Measurements from ENCODE around the gene ZSWIM4. TPM values are rescaled to one million over a fixed set of nuclear protein-coding genes. Genes with fewer than 3 reads are reported as not detected.
"Not testable (repeated sequence)": the region's sequence is repeated elsewhere in the genome, so short reads cannot be mapped to it uniquely, and the experiment has no call there.

The ZSWIM4 gene
- total RNA-seq, 1 experiment from 2014 or later: 8.7 TPM

- Histone ChIP-seq H3K27ac (ENCODE audit: low read length) (peak overlapping the region; percentile 99), H3K4me3 (ENCODE audit: low read depth in 2 of 2, low read length in 2 of 2) (peak overlapping the region; percentile 18 to 29), H3K9me3 (ENCODE audit: control insufficient read depth, insufficient read depth, low read depth, low read length) (no peaks in the 10 kb centered on the region), H3K27me3 (ENCODE audit: control insufficient read depth, insufficient read depth, low read length) (no peaks in the 10 kb centered on the region), H3K4me1 (ENCODE audit: control insufficient read depth, insufficient read depth, low read length) (peaks cover 57% of the 10 kb centered on the region), H3K36me3 (ENCODE audit: control insufficient read depth, insufficient read depth, low read length) (no peaks in the 10 kb centered on the region)
- CTCF ChIA-PET: interaction anchor here (0.9 kb wide), 1 partner anchor 11 kb away, joined by 3 read pairs; no protein-coding TSS in a partner anchor
- POLR2A ChIA-PET: interaction anchor here (0.7 to 4.4 kb wide), 3 partner anchors 11 to 28 kb away, joined by 3 to 26 read pairs (median 3); no protein-coding TSS in a partner anchor
- DNase-seq (ENCODE audit: low read depth, low spot score): no peak
- in situ Hi-C loops (cut with HindIII; ENCODE audit: low pct_unique_long_range_greater_than_20kb, low sequenced_read_pairs) (no loop called here), intact Hi-C loops (cut with micrococcal nuclease; ENCODE audit: unreplicated experiment) (no loop called here)
- ATAC-seq: peak; percentile 68
- TF ChIP-seq POLR2AphosphoS5 (IDR thresholded peaks at IDR 0.05; ENCODE audit: low read depth, low read length): peak; percentile 50; the same call in 1 of the 2 replicates
- TF ChIP-seq SIN3A (IDR thresholded peaks at IDR 0.05; ENCODE audit: borderline replicate concordance, insufficient read depth, low read depth, low read length): no peak
- BruUV-seq (replicated peaks): no TSS peak
Observed at GRCh38 chr19:13850910-13851733, 55.9 kb downstream of the ZSWIM4 start.

GRCh38 chr19:13851734-13852114 lies 56.5 kb downstream of the ZSWIM4 start:
- in situ Hi-C loops (cut with HindIII; ENCODE audit: low pct_unique_long_range_greater_than_20kb, low sequenced_read_pairs); ATAC-seq; H3K36me3 ChIP-seq (ENCODE audit: control insufficient read depth, insufficient read depth, low read length); DNase-seq (ENCODE audit: low read depth, low spot score); H3K27me3 ChIP-seq (ENCODE audit: control insufficient read depth, insufficient read depth, low read length); BruUV-seq (replicated peaks); intact Hi-C loops (cut with micrococcal nuclease; ENCODE audit: unreplicated experiment); H3K9me3 ChIP-seq (ENCODE audit: control insufficient read depth, insufficient read depth, low read depth, low read length); H3K4me3 ChIP-seq (ENCODE audit: low read depth in 2 of 2, low read length in 2 of 2): not testable (repeated sequence)
- peak overlapping the region; percentile 99 for H3K27ac ChIP-seq (ENCODE audit: low read length)
- peaks cover 56% of the 10 kb centered on the region for H3K4me1 ChIP-seq (ENCODE audit: control insufficient read depth, insufficient read depth, low read length)
- ChIA-PET POLR2A (interaction anchor here (0.7 to 4.4 kb wide), 4 partner anchors 8 to 28 kb away, joined by 3 to 26 read pairs (median 4); no protein-coding TSS in a partner anchor), CTCF (interaction anchor here (0.9 kb wide), 1 partner anchor 10 kb away, joined by 3 read pairs; no protein-coding TSS in a partner anchor)

GRCh38 chr19:13852171-13852707 lies 57.0 kb downstream of the ZSWIM4 start:
- POLR2A ChIA-PET: interaction anchor here (0.6 to 4.4 kb wide), 4 partner anchors 8 to 16 kb away, joined by 6 to 26 read pairs (median 12); no protein-coding TSS in a partner anchor
- H3K9me3 ChIP-seq (ENCODE audit: control insufficient read depth, insufficient read depth, low read depth, low read length); ATAC-seq; BruUV-seq (replicated peaks); CTCF ChIA-PET; DNase-seq (ENCODE audit: low read depth, low spot score); in situ Hi-C loops (cut with HindIII; ENCODE audit: low pct_unique_long_range_greater_than_20kb, low sequenced_read_pairs); H3K4me3 ChIP-seq (ENCODE audit: low read depth in 2 of 2, low read length in 2 of 2); H3K36me3 ChIP-seq (ENCODE audit: control insufficient read depth, insufficient read depth, low read length); intact Hi-C loops (cut with micrococcal nuclease; ENCODE audit: unreplicated experiment); H3K27me3 ChIP-seq (ENCODE audit: control insufficient read depth, insufficient read depth, low read length): not testable (repeated sequence)
- peak overlapping the region; percentile 99 for H3K27ac ChIP-seq (ENCODE audit: low read length)
- peaks cover 54% of the 10 kb centered on the region for H3K4me1 ChIP-seq (ENCODE audit: control insufficient read depth, insufficient read depth, low read length)

- Histone ChIP-seq H3K4me1 (ENCODE audit: control insufficient read depth, insufficient read depth, low read length) (peaks cover 26% of the 10 kb centered on the region), H3K27ac (ENCODE audit: low read length) (peak overlapping the region; percentile 73), H3K4me3 (ENCODE audit: low read depth in 2 of 2, low read length in 2 of 2) (no peak overlapping the region), H3K9me3 (ENCODE audit: control insufficient read depth, insufficient read depth, low read depth, low read length) (no peaks in the 10 kb centered on the region), H3K36me3 (ENCODE audit: control insufficient read depth, insufficient read depth, low read length) (no peaks in the 10 kb centered on the region), H3K27me3 (ENCODE audit: control insufficient read depth, insufficient read depth, low read length) (no peaks in the 10 kb centered on the region)
- TF ChIP-seq SIN3A (IDR thresholded peaks at IDR 0.05; ENCODE audit: borderline replicate concordance, insufficient read depth, low read depth, low read length): no peak
- no peak for TF ChIP-seq TCF7L2 (IDR thresholded peaks at IDR 0.05; ENCODE audit: low read depth, low read length)
- no peak for TF ChIP-seq POLR2AphosphoS5 (IDR thresholded peaks at IDR 0.05; ENCODE audit: low read depth, low read length)
- no peak for TF ChIP-seq REST (IDR thresholded peaks at IDR 0.05; ENCODE audit: insufficient read depth in 1 of 2, low read depth in 2 of 2, low read length in 1 of 2)
- TF ChIP-seq CTCF (IDR thresholded peaks at IDR 0.05): no peak
- DNase-seq (ENCODE audit: low read depth, low spot score) (no peak), ATAC-seq (no peak)
- intact Hi-C loops (cut with micrococcal nuclease; ENCODE audit: unreplicated experiment): no loop called here
- in situ Hi-C loops (cut with HindIII; ENCODE audit: low pct_unique_long_range_greater_than_20kb, low sequenced_read_pairs): no loop called here
- POLR2A ChIA-PET: interaction anchor here (0.7 kb wide), 1 partner anchor 330 kb away, joined by 3 read pairs; no protein-coding TSS in a partner anchor
- CTCF ChIA-PET: interaction anchor here (0.6 kb wide), 1 partner anchor 48 kb away, joined by 3 read pairs; no protein-coding TSS in a partner anchor
- BruUV-seq (replicated peaks): no TSS peak
Observed at GRCh38 chr19:13856497-13856896, 61.3 kb downstream of the ZSWIM4 start.

Measured in Panc1 (cell line).